ENCODE data around the gene FAT1. TPM values are rescaled to one million over a fixed set of nuclear protein-coding genes. Genes with fewer than 3 reads are reported as not detected.

Gene FAT1
- total and polyA plus RNA-seq, 9 of the 15 experiments (the other 6 are each of a cell fraction or from before 2014, with no cell fraction given): 6.0 to 38.4 (median 21.4) TPM

- TF ChIP-seq FOXO4 (CRISPR knock-in tag; IDR thresholded peaks at IDR 0.05) (no peak), NFIC (IDR thresholded peaks at IDR 0.05) (no peak), HBP1 (CRISPR knock-in tag; IDR thresholded peaks at IDR 0.05) (no peak), HNRNPUL1 (IDR thresholded peaks at IDR 0.05; ENCODE audit: low read length) (no peak), MED1 (CRISPR knock-in tag; IDR thresholded peaks at IDR 0.05; ENCODE audit: borderline replicate concordance) (no peak), ZNF184 (CRISPR knock-in tag; IDR thresholded peaks at IDR 0.05) (no peak)
These were observed 48.0 kb upstream of the FAT1 start (continued) for GRCh38 chr4:186771624-186772023.

GRCh38 chr4:186770481-186771175 lies 47.0 kb upstream of the FAT1 start:
- Histone ChIP-seq H3K9me3 (replicated peaks; ENCODE audit: control insufficient read depth, insufficient read depth, low read depth, low read length) (no peaks in the 10 kb centered on the region), H3K36me3 (ENCODE audit: control insufficient read depth, insufficient read depth, low read length) (no peaks in the 10 kb centered on the region), H3K79me2 (ENCODE audit: control insufficient read depth, insufficient read depth, low read length) (peaks cover 6% of the 10 kb centered on the region; the same call in 1 of the 3 replicates), H3K4me1 (replicated peaks in 1 of 2; ENCODE audit: control insufficient read depth in 2 of 2, insufficient read depth in 2 of 2, low read length in 2 of 2) (peaks cover 2 to 6% of the 10 kb centered on the region in 2 experiments; a peak in 3 of 5 replicates), H2AFZ (ENCODE audit: low read depth, low read length) (no peak overlapping the region), H3K9me1 (ENCODE audit: control insufficient read depth, insufficient read depth, low read length) (no peaks in the 10 kb centered on the region), H3K27me3 (ENCODE audit: control insufficient read depth in 2 of 2, insufficient read depth in 2 of 2, low read length in 2 of 2) (no peaks in the 10 kb centered on the region), H4K20me1 (replicated peaks; ENCODE audit: control insufficient read depth, insufficient read depth, low read length) (no peaks in the 10 kb centered on the region), H3K4me3 (no peak overlapping the region), H3K9ac (ENCODE audit: insufficient read depth in 1 of 2, low read depth in 2 of 2, low read length in 2 of 2) (no peak overlapping the region), H3K27ac (ENCODE audit: extremely low read depth, low read depth, low read length) (no peak overlapping the region), H3K4me2 (ENCODE audit: insufficient read depth, low read length) (no peak overlapping the region)
- ATAC-seq: no peak
- in situ Hi-C loops (cut with MboI): no loop called here
- no TSS peak for BruUV-seq (replicated peaks)
- TF ChIP-seq C11orf30 (IDR thresholded peaks at IDR 0.05; ENCODE audit: low read depth) (no peak), FOSL1 (tag; conservative IDR thresholded peaks at IDR 0.05) (no peak), CEBPB (tag; IDR thresholded peaks at IDR 0.05) (peak; percentile 42; the same call in 1 of the 2 replicates)
- intact Hi-C loops (cut with micrococcal nuclease): no loop called here
- no peak for DNase-seq (ENCODE audit: extremely low read depth in 1 of 4, low spot score in 3 of 4)
- CTCF ChIA-PET (ENCODE audit: low intra/inter-chr PET ratio): no interaction called here
- POLR2A ChIA-PET: no interaction called here
- no peak for FAIRE-seq
- WGBS (ENCODE audit: insufficient coverage, low coverage, missing lambda C conversion rate): 28% methylated on average over 4 of the region's 4 CpGs
